Activated effector memory CD4-positive, alpha-beta T cell treated with Interleukin-2 at 50 U/mL for 16 hours (primary cell): ENCODE results near the gene KLHDC8B.
"Not testable (repeated sequence)": the region's sequence is repeated elsewhere in the genome, so short reads cannot be mapped to it uniquely, and the experiment has no call there.

Experiments
- DNase-seq: peaks from one replicate; pipeline ENCODE4 v3.0.0-alpha.2; 2020

KLHDC8B gene

DNA sequence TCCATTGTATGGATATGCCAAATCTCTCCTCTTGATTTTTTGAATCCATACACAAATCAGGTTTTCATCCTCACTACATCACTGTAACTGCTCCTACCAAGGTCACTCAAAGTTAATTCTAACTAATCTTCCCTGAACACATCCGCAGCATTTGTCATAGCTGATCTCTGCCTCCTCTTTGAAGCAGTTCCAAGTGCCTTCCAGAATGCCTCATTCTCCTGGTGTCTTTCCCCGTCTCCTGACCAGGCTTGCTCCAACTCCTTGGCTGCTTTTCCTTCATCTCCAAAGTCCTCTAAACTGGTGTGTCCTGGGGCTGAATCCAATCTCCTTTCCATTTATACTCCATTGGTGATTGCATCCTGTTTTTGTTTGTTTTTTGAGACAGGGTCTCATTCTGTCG, 26.8 kb downstream of the KLHDC8B start:
- DNase-seq: no peak

- no peak for DNase-seq
These were observed 27.3 kb downstream of the KLHDC8B start for GRCh38 chr3:49198611-49199230.

GRCh38 chr3:49199239-49199899, 28.0 kb downstream of the KLHDC8B start:
- DNase-seq: no peak

DNA sequence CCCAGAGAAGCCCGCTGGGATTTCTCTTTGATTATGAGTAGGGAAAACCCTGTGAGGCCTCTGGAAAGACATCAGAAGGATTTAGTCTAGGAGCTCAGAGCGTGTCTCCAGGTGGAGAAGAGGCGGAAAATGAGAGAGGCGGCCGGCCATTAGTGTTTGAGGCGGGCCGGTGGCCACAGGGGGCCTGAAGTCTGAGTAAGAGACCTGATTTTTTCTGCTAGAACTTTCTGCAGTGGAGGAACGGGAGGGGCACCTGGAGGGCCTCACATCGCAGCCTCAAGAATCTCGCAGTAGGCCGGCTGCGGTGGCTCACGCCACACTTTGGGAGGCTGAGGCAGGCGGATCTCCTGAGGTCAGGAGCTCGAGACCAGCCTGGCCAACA, 28.5 kb downstream of the KLHDC8B start:
- DNase-seq: no peak

- no peak for DNase-seq
These were observed 42.1 kb downstream of the KLHDC8B start for GRCh38 chr3:49213541-49213943.

GRCh38 chr3:49213998-49214397, 42.6 kb downstream of the KLHDC8B start:
- no peak for DNase-seq

GRCh38 chr3:49216687-49217086, 45.3 kb downstream of the KLHDC8B start:
- not testable (repeated sequence) for DNase-seq

DNA sequence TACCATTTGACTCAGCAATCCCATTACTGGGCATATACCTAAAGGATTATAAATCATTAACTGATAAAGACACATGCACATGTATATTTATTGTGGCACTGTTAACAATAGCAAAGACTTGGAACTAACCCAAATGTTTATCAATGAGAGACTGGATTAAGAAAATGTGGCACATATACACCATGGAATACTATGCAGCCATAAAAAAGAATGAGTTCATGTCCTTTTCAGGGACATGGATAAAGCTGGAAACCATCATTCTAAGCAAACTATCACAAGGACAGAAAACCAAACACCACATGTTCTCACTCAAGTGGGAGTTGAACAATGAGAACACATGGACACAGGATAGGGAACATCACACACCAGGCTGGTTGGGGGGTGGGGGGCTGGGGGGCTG, 45.7 kb downstream of the KLHDC8B start:
- not testable (repeated sequence) for DNase-seq

DNA sequence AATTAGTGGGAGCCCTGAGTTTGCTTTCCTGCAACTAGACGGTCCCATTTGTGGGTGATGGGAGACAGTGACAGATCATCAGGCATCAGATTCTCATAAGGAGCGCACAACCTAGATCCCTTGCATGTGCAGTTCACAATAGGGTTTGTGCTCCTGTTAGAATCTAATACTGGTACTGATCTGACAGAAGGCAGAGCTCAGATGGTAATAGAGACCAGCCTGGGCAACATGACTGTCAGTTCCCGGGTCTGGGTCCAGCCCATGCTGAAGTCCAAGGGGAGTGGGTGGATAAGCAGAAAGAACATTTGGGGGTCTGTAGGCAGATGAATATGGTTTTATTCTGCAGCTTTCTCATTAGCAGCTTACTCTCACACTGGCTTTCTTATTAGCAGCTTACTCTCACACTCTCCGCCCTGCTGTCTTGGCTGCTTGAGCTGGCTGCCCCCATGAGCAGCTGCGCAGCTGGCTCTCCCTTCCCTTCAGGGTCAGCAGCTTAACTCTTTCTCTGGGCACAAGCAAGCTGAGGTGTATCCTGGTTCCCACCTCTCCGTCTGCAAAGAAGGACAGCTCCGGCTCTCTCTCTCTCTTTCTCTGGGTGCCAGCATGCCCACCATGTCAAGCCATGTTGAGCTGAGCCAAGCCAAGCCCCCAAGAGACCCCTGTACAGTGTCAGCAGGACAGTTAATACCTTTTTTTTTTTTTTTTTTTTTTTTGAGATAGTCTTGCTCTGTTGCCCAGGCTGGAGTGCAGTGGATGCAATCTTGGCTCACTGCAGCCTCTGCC, 46.5 kb downstream of the KLHDC8B start:
- no peak for DNase-seq

GRCh38 chr3:49218471-49218989, 47.1 kb downstream of the KLHDC8B start:
- not testable (repeated sequence) for DNase-seq

DNA sequence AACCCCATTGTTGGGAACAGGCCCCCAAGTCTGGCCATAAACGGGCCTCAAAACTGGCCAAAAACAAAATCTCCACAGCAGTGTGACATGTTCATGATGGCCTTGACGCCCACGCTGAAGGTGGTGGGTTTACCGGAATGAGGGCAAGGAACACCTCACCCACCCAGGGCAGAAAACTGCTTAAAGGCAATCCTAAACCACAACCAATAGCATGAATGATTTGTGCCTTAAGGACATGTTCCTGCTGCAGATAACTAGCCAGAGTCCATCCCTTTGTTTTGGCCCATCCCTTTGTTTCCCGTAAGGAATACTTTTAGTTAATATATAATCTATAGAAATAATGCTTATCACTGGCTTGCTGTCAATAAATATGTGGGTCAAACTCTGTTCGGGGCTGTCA, 47.7 kb downstream of the KLHDC8B start:
- DNase-seq: no peak

GRCh38 chr3:49220985-49221563, 49.7 kb downstream of the KLHDC8B start:
- DNase-seq: not testable (repeated sequence)

GRCh38 chr3:49222002-49222401, 50.6 kb downstream of the KLHDC8B start:
- DNase-seq: no peak
